Glomerular visceral epithelial cell (primary cell): ENCODE data around the gene GADL1.

Experiments used
- DNase-seq: peaks from one replicate; pipeline ENCODE4 v3.0.0-alpha.2; 2016; ENCODE audit errors: extremely low spot score

Gene GADL1

GRCh38 chr3:30677347-30677685 is 217.1 kb downstream of the GADL1 start:
- no peak for DNase-seq

- DNase-seq, result no peak
Measured at GRCh38 chr3:30676424-30677346, 217.8 kb downstream of the GADL1 start.
